ENCODE measurements around the gene SMIM35. TPM values are rescaled to one million over a fixed set of nuclear protein-coding genes. Genes with fewer than 3 reads are reported as not detected.

SMIM35 gene
- total RNA-seq: not detected in 2 replicates

DNA sequence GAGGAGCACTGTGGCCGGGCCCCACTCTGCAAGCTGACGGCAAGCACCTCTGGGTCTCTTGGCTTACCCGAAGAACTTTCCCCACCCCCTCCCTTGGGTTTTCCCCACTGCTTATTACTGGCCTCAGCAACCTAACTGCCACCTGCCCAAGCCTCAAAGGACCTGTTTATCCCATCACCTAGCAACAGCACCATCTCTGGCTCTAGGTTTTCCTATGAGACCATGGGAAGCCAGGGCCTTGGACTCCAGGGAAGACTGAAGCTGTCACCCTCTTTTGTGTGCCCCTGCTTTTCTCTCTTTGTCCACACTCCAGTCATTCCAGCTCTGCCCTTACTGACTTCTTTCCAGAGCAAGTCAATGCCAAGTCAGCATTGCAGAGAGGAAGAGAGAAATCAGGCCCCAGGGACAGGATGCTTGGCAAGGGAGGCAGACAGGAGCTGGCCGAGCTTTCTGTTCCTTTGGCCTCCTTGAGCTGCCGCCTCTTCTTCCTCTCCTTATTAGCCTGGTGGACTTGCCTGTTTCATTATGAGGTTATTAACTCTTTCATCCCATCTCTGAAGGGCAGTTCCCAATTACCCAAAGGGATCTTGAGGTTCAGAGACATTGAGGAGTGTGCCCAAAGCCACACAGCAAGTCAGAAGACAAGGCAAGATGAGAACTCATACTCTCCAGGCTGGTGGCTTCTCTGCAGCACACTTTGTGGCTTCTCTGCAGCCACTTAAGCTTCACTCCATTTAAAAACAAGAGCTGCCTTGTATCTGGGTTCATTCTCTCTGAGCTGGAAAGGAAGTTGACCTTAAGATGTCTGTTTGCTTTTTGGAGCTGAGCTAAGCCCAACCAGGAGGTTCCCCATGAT, at the start of gene SMIM35:
Gene SMIM35, minus strand, starts transcription at position 51 of the 856 bp plus-strand sequence. CDS start 206 bp downstream, outside the sequence.

DNA sequence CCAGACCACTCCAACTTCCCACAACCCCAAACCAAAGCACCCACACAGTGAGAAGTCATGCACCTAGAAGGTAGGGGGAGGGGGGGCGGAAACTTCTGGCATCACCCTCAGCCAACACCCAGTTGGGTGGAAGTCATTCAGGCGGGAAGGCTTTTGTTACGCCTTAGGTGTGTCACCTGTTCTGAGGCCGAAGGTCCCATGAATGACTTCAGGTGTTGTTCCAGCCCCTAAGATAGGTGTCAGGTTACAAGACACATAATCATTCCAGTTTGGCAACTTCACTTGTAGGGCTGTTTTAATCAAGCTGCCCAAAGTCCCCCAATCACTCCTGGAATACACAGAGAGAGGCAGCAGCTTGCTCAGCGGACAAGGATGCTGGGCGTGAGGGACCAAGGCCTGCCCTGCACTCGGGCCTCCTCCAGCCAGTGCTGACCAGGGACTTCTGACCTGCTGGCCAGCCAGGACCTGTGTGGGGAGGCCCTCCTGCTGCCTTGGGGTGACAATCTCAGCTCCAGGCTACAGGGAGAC, 9.9 kb downstream of the SMIM35 start, which contains the start of gene TMPRSS4:
Gene TMPRSS4, plus strand, starts transcription at position 325 of the 528 bp plus-strand sequence. CDS start 225 bp downstream, outside the sequence.

DNA sequence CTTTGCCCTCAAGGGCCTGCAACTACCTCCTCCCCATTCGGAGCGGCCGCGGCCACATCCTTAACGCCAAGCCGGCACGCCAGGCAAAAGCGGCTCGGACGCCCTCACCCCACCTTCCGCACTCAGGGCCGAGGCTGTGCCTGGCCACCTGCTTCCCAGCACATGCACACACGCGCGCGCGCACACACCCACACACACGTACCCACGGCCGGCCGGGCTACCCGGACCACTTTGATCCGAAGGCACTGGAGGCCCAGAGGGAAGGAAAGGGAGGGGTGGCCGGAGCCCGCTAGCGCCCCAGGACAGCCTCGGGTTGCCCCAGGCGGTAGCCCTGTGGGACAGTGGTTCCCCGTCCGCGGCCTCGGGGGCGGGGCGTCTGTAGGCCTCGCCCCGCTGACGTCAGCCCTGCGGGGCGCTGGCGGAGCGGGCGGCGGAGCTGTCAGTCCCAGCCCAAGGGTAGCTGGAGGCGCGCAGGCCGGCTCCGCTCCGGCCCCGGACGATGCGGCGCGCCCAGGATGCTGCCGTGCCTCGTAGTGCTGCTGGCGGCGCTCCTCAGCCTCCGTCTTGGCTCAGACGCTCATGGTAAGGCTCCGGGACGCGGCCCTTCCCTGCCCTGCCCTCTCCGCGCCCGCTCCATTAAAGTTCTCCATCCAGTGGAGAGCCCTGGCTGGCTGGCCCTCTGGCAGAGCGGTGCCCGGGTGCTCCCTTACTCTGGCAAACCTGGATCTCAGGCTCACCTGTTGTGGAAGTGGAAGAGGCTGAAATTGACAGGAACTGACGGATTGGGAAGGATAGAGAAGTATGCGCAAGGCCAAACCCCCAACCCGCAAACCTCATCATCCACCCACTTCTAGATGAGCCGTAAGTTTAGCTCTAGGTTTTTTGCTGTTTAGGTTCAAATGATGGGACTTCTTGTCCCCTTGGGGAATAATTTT, 100.5 kb downstream of the SMIM35 start, which contains the start of gene IL10RA:
Gene IL10RA, plus strand, starts transcription at position 442 of the 935 bp plus-strand sequence. Its CDS starts 74 bp downstream, at position 516.

Other genes with a start within 250 kb of the SMIM35 start
- gene FXYD6, start 210.3 kb downstream of the SMIM35 start, total RNA-seq: 0.32 TPM in 1 of 2 replicates, not detected in the other
- gene TMPRSS13, start 157.6 kb downstream of the SMIM35 start, total RNA-seq: not detected in 2 replicates
- not detected in 2 replicates for gene IL10RA, start 100.6 kb downstream of the SMIM35 start, total RNA-seq
- gene TMPRSS4, start 9.9 kb downstream of the SMIM35 start, total RNA-seq: not detected in 2 replicates
- under 0.01 and 0.15 TPM in 2 replicates for gene SCN4B, start 65.9 kb upstream of the SMIM35 start, total RNA-seq
- gene SCN2B, start 89.7 kb upstream of the SMIM35 start, total RNA-seq: not detected in 2 replicates
- 0.65 and 1.2 TPM in 2 replicates for gene JAML, start 138.0 kb upstream of the SMIM35 start, total RNA-seq
- 14.6 and 20.1 TPM in 2 replicates for gene MPZL3, start 165.4 kb upstream of the SMIM35 start, total RNA-seq
- gene MPZL2, start 177.3 kb upstream of the SMIM35 start, total RNA-seq: 82.5 and 180 TPM in 2 replicates
- not detected in 2 replicates for gene CD3E, start 217.8 kb upstream of the SMIM35 start, total RNA-seq